Activated CD4-positive, alpha-beta T cell treated with anti-CD3 and anti-CD28 coated beads for 48 hours (primary cell): Measurements from ENCODE around the gene PRDM16.

Experiments used
- DNase-seq: peaks from one replicate; pipeline ENCODE4 v3.0.0-alpha.2; 2020

The PRDM16 gene

GRCh38 chr1:3469849-3470649 is 401.0 kb downstream of the PRDM16 start:
- no peak for DNase-seq

GRCh38 chr1:3470650-3471355 is 401.8 kb downstream of the PRDM16 start:
- no peak for DNase-seq

DNA sequence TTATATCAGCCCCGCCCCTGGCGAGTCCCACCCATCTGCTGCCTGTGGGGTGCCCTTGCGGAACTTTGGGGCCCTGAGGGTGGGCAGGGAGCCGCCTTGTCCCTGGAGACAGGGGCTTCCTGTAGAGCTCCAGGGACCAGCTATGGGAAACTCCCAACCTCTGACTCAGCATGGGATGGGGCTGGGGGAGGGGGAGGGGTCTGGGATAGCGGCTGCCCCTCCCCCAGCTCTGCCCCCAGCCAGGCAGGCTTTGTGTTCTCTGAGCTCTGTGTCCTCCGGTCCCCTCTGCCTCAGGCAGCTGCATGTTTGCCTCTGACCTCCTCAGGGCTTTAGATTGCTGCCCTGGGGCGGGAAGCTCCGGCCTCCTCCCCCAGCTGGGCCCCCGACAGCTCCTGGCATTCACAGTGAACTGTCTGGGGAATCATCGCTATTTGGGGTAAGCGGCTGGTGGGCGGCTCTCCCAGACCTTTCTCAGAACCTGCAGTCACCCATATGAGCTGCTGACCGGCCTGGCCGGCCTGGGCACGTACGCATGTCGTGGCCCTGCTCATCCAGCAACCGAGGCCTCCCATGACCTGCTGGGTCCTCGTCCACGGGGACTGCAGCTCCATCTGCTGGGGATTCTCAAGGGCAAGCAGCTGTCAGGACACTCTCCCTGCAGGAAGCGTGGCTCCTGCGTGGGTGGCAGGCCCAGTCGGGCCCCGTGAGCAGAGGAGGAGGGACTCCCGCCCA is 402.5 kb downstream of the PRDM16 start:
- DNase-seq, result no peak

DNA sequence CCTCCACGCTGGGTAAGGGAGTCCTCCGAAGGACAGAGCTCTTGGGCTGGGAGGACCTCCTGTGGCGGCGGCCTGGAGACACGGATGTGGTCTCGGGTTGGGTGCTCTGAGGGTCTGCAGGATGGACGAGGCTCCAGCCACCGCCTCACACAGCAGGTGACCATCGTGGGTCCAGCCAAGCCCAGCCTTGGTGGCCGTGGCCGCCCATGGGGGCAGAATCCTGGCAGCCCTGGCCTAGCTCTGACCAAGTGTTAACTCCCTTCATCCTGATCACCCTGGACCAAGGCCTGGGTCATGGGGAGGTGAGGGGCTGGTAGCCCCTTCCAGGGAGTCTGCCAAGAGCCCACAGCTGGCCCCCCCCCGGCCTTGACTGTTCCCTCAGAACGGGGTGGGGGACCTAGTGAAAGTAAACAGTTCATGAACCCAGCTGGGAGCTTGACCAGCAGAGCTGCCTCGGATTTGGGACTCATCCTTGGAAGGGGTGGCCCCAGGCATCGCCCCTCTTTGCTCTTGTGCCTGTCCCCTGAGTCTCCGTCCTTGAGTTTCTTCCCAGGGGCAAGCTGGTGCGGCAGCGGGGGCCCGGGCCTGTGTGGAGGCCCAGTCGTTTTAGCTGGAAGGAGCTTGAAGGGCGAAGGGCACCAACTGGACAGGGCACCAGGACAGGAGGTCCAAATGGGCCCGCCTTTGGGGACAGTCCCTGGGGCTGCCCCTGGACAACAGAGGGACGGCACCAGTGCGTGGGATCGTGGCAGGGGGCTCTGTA is 403.3 kb downstream of the PRDM16 start:
- no peak for DNase-seq

DNA sequence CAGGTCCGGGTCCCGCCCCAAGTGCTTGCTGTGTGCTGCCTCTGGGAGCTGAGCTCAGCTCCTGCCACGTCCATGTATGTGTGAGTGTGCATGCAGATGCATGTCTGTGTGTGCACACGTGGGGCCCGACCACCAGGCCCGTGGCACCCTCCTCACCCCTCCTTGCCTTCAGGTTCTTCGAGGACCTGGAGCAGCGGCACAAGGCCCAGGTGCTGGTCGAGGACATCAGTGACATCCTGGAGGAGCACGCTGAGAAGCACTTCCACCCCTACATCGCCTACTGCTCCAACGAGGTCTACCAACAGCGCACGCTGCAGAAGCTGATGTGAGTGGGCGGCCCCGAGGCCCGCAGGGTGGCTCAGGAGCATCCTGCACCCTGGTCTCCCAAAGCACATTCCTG is 403.9 kb downstream of the PRDM16 start:
- no peak for DNase-seq

DNA sequence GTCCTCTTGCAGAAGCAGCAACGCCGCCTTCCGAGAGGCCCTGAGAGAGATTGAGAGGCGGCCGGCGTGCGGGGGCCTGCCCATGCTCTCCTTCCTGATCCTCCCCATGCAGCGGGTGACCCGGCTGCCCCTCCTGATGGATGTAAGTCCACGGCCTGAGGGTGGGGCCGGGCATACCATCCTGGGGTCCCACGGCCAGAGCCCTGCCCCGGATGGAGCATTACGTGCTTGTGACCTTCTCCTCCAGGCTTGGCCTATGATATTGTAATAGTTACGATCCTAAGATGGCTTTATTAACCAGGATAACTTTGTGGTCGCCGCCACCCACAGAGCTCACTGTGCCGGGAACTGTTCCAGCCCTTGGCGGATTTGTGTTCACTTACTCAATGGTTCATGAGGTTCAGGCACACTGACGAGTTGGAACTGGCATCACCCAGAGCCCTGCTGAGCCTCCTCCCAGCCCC is 404.4 kb downstream of the PRDM16 start:
- no peak for DNase-seq

- DNase-seq, result no peak
These were observed 405.0 kb downstream of the PRDM16 start for GRCh38 chr1:3474016-3474415.

GRCh38 chr1:3474421-3474820 is 405.4 kb downstream of the PRDM16 start:
- no peak for DNase-seq

DNA sequence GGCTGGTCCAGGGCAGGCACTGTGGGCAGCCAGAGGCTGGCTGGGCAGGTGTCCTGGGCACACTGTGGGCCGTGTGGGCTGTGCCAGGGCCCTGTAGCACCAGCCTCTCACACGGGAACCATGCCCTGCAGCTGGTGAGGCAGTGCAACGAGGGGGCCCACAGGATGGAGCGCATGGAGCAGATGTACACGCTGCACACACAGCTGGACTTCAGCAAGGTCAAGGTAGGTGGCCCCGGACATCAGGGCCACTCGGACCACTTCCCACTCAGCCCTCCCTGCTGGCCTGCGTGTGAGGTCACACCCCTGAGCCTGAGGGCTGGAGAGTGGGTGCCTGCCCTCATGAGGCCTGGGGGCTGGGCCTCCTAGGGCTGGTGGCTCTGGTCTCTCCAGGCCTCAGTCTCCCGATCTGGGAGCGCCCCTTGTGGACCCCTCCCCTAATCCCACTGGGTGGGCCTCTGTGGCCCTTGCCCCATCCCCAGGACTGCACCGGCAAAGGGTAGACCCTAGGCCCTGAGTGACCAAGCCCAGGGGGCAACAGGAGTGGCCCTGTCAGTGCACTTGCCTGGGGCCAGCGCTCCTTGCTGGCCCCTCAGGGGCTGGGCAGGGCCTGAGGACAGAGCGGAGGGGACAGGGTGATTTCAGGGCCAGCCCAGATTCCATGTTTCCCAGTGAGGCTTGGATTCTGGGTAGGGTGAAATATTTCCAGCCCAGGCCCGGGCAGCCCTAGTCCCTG is 407.0 kb downstream of the PRDM16 start:
- DNase-seq, result no peak

DNA sequence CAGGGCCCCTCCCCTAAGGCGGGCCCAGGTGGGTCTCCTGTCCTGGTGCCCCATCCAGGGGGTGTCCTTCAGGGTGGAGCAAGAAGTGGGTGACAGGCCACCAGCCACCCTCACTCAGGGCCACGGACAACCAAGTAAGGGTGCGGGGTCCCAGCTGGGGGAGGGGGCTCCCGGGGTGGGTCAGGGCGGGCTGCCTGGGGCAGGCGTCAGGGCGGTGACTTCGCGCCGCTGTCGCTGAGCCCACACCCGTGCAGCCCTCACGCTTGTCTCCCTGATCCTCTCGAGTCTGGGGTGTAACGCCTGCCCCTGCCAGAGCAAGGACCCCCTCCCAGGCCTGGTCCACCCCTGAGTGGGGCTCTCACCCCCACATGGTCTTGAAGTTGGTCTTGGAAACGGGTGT is 407.7 kb downstream of the PRDM16 start:
- no peak for DNase-seq

GRCh38 chr1:3477241-3477995 is 408.4 kb downstream of the PRDM16 start:
- DNase-seq, result no peak

- no peak for DNase-seq
These were observed 409.2 kb downstream of the PRDM16 start for GRCh38 chr1:3478187-3478586.

- no peak for DNase-seq
These were observed 410.7 kb downstream of the PRDM16 start for GRCh38 chr1:3479511-3480368.

DNA sequence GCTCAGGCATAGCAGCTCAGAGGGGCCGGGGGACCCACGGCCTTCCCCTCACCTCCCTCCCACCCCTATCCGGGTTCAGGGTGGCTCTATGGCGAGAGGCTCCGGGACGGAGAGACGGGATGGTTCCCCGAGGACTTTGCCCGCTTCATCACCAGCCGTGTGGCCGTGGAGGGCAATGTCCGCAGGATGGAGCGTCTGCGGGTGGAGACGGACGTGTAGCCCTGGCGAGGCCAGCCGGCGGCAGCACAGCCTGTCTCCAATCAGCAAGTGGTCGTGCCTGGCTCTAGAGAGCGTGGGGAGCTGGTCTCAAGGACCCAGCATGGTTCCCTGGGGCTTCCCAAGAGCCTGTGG is 411.3 kb downstream of the PRDM16 start:
- no peak for DNase-seq

- no peak for DNase-seq
These were observed 412.0 kb downstream of the PRDM16 start for GRCh38 chr1:3481046-3481445.

- no peak for DNase-seq
These were observed 412.9 kb downstream of the PRDM16 start for GRCh38 chr1:3481836-3482375.

DNA sequence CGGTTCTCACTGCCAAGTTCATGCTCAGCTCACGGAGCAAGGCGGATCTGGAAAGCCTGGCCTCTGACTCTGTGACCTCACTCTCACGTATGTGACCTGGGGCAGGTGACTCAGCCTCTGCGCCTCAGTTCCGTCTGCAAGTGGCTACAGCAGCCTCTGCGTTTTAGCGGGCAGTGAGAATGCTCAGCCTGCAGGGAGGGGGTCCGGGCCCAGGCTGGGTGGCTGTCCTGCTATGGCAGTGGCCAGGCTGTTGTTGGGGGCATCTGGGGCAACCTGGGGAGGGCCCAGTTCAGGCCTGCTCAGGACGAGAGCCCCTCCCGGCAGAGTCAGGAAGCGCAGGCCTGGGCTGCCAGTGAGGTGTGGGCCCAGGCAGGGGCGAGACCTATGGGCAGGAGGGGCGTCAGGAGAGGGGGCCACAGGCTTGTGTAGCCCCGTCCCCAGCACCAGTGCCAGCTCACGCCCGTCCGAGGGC is 413.4 kb downstream of the PRDM16 start:
- DNase-seq, result peak; percentile 38

DNA sequence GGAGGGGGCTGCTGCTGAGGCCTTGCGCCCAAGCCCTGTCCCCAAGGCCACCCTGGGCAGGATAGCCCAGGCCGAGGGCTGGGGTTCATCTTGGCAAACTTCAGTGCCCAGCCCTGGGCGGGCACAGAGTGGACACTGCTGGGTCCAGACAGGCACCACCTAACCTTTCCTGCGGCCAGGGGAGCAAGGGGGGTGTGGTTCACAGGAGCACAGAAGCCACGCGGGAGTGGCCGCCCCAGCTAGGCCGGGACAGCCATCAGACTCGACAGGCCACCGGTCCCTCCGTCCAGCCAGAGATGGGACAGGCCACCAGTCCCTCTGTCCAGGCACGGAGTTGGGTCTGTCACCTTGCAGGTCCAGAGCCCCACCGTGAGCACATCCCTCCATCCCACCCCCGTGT is 414.4 kb downstream of the PRDM16 start:
- no peak for DNase-seq

GRCh38 chr1:3483801-3484444 is 414.9 kb downstream of the PRDM16 start:
- DNase-seq, result peak; percentile 62

- DNase-seq, result no peak
These were observed 416.0 kb downstream of the PRDM16 start for GRCh38 chr1:3485016-3485415.
